H1 (cell line): ENCODE data around the gene METRN. TPM values are rescaled to one million over a fixed set of nuclear protein-coding genes. Genes with fewer than 3 reads are reported as not detected.

ENCODE experiments used
- CTCF ChIA-PET: fragments of 300-600 bp; sonication (Branson Sonifier 250); formaldehyde crosslinking; loops from one replicate; lab custom pipeline; 2021; ENCODE audit not compliant: partially characterized antibody; lab: Charles Lee
- POLR2A ChIA-PET: fragments of 300-600 bp; sonication (Branson Sonifier 250); formaldehyde crosslinking; loops from one replicate; lab custom pipeline; 2021; ENCODE audit warnings: inconsistent platforms; ENCODE audit not compliant: partially characterized antibody; lab: Charles Lee
- DNase-seq, 2 experiments: peaks; one replicate each; pipeline versions ENCODE4 v3.0.0 to v3.0.0-alpha.2; 2010 to 2022; ENCODE audit warnings: low spot score in 2 of 2, low read depth in 1 of 2, mixed read lengths in 1 of 2
- FAIRE-seq: peaks from 2 replicates; lab custom pipeline; 2011; peaks lifted over from hg19 to GRCh38; lab: Jason Lieb, UNC
- H2AFZ ChIP-seq: 2 replicates; pipeline ENCODE4 v1.8.1; 2012; ENCODE audit warnings: low read length, inconsistent platforms
- H2AK5ac ChIP-seq: 2 replicates; pipeline ENCODE4 v1.6.1; 2013; ENCODE audit warnings: low read depth, low read length
- H2BK120ac ChIP-seq: replicated peaks from 2 replicates; pipeline ENCODE3; 2013; ENCODE audit warnings: low read depth, low read length, inconsistent platforms
- H2BK12ac ChIP-seq: 2 replicates; pipeline ENCODE4 v1.6.1; 2013; ENCODE audit warnings: low read depth, low read length
- H2BK15ac ChIP-seq: 2 replicates; pipeline ENCODE4 v1.6.1; 2013; ENCODE audit warnings: low read length
- H2BK20ac ChIP-seq: 2 replicates; pipeline ENCODE4 v1.6.1; 2013; ENCODE audit warnings: low read length
- H2BK5ac ChIP-seq: 2 replicates; pipeline ENCODE4 v1.6.1; 2013; ENCODE audit warnings: low read depth, low read length
- H3K14ac ChIP-seq: 2 replicates; pipeline ENCODE4 v1.6.1; 2013; ENCODE audit warnings: inconsistent platforms; ENCODE audit not compliant: insufficient read length
- H3K18ac ChIP-seq: 2 replicates; pipeline ENCODE4 v1.6.1; 2013; ENCODE audit warnings: low read length; ENCODE audit errors: extremely low read depth
- H3K23ac ChIP-seq: 2 replicates; pipeline ENCODE4 v1.6.1; 2013; ENCODE audit warnings: inconsistent platforms; ENCODE audit not compliant: insufficient read length
- H3K23me2 ChIP-seq: 2 replicates; pipeline ENCODE4 v1.6.1; 2013; ENCODE audit warnings: low read depth, low read length
- H3K27ac ChIP-seq: 2 replicates; pipeline ENCODE4 v1.6.1; 2011; ENCODE audit warnings: low read depth, low read length, inconsistent platforms
- H3K27me3 ChIP-seq, 4 experiments: replicated peaks in 1 of 4; 1 replicate in 1 of 4; 2 replicates in 3 of 4; pipeline versions ENCODE4 v1.6.1 to v1.8.1; 2011 to 2013; ENCODE audit warnings: low read length in 3 of 4, mild to moderate bottlenecking in 3 of 4, inconsistent platforms in 2 of 4, mixed read lengths in 2 of 4, moderate library complexity in 1 of 4; ENCODE audit not compliant: control insufficient read depth in 3 of 4, insufficient read depth in 3 of 4; ENCODE audit errors: extremely low read depth in 1 of 4
- H3K36me3 ChIP-seq, 4 experiments: 2 replicates each; pipeline versions ENCODE4 v1.6.1 to v1.8.1; 2011 to 2013; ENCODE audit warnings: mild to moderate bottlenecking in 4 of 4, low read length in 3 of 4, moderate library complexity in 2 of 4, control low read depth in 1 of 4, inconsistent platforms in 1 of 4; ENCODE audit not compliant: insufficient read depth in 4 of 4, control insufficient read depth in 2 of 4
- H3K4ac ChIP-seq: replicated peaks from 2 replicates; pipeline ENCODE3; 2013; ENCODE audit warnings: low read length, low read depth, mixed read lengths, inconsistent platforms; ENCODE audit not compliant: insufficient read length
- H3K4me1 ChIP-seq, 4 experiments: replicated peaks in 1 of 4; 1 replicate in 1 of 4; 2 replicates in 3 of 4; pipeline versions ENCODE4 v1.6.1 to v1.8.1; 2011 to 2013; ENCODE audit warnings: low read length in 3 of 4, inconsistent platforms in 2 of 4, mixed read lengths in 1 of 4; ENCODE audit not compliant: insufficient read depth in 4 of 4, control insufficient read depth in 3 of 4
- H3K4me2 ChIP-seq, 2 experiments: 2 replicates each; pipeline versions ENCODE4 v1.6.1 to v1.8.1; 2011 to 2013; ENCODE audit warnings: low read depth in 2 of 2, low read length in 2 of 2, control low read depth in 1 of 2, inconsistent platforms in 1 of 2, mild to moderate bottlenecking in 1 of 2; ENCODE audit not compliant: insufficient read depth in 1 of 2
- H3K4me3 ChIP-seq, 4 experiments: fragments of 200-600, 300-600 bp in 1 of 4; sonication (generic), shearing (Covaris generic), sonication (Bioruptor Twin) in 1 of 4; 2 replicates each; pipeline versions ENCODE4 v1.5.1 to v1.8.1; 2011 to 2016; ENCODE audit warnings: low read length in 4 of 4, low read depth in 3 of 4, control low read depth in 2 of 4, inconsistent platforms in 2 of 4, mild to moderate bottlenecking in 2 of 4, mixed read lengths in 1 of 4, moderate library complexity in 1 of 4; ENCODE audit not compliant: insufficient read depth in 2 of 4; ENCODE audit errors: extremely low read depth in 1 of 4
- H3K56ac ChIP-seq: replicated peaks from 2 replicates; pipeline ENCODE3; 2013; ENCODE audit warnings: low read depth, mild to moderate bottlenecking, mixed read lengths, low read length, inconsistent platforms; ENCODE audit not compliant: insufficient read length
- H3K79me1 ChIP-seq: 2 replicates; pipeline ENCODE4 v1.6.1; 2013; ENCODE audit warnings: low read depth, low read length, control low read depth
- H3K79me2 ChIP-seq, 2 experiments: 2 replicates each; pipeline versions ENCODE4 v1.6.1 to v1.8.1; 2012 to 2013; ENCODE audit warnings: low read length in 2 of 2, mild to moderate bottlenecking in 2 of 2, inconsistent platforms in 1 of 2; ENCODE audit not compliant: insufficient read depth in 2 of 2, control insufficient read depth in 1 of 2
- H3K9ac ChIP-seq, 4 experiments: replicated peaks in 1 of 4; 1 replicate in 1 of 4; 2 replicates in 3 of 4; pipeline versions ENCODE4 v1.6.1 to v1.8.1; 2011 to 2013; ENCODE audit warnings: low read depth in 3 of 4, low read length in 3 of 4, control low read depth in 2 of 4, mild to moderate bottlenecking in 2 of 4, moderate library complexity in 2 of 4, inconsistent platforms in 1 of 4; ENCODE audit errors: extremely low read depth in 1 of 4
- H3K9me3 ChIP-seq, 2 experiments: 2 replicates each; pipeline versions ENCODE4 v1.6.1 to v1.8.1; 2012 to 2013; ENCODE audit warnings: mild to moderate bottlenecking in 2 of 2, moderate library complexity in 2 of 2, control low read depth in 1 of 2, inconsistent platforms in 1 of 2, low read depth in 1 of 2, low read length in 1 of 2, mixed read lengths in 1 of 2; ENCODE audit not compliant: insufficient read depth in 2 of 2
- H4K20me1 ChIP-seq, 2 experiments: replicated peaks in 1 of 2; 2 replicates each; pipeline versions ENCODE3 to v1.8.1; 2011 to 2013; ENCODE audit warnings: inconsistent platforms in 2 of 2, low read length in 2 of 2, mild to moderate bottlenecking in 1 of 2; ENCODE audit not compliant: insufficient read depth in 2 of 2, control insufficient read depth in 1 of 2
- H4K5ac ChIP-seq: 2 replicates; pipeline ENCODE4 v1.6.1; 2013; ENCODE audit warnings: low read length, low read depth, mixed read lengths, inconsistent platforms; ENCODE audit not compliant: insufficient read length
- H4K8ac ChIP-seq: 2 replicates; pipeline ENCODE4 v1.8.0; 2013; ENCODE audit warnings: mild to moderate bottlenecking, moderate library complexity, low read length, inconsistent platforms; ENCODE audit not compliant: insufficient read depth; ENCODE audit errors: extremely low read depth
- H4K91ac ChIP-seq: replicated peaks from 2 replicates; pipeline ENCODE3; 2013; ENCODE audit warnings: low read length, mixed read lengths, inconsistent platforms; ENCODE audit not compliant: insufficient read length
- GTF2F1 ChIP-seq: IDR thresholded peaks from 2 replicates; pipeline ENCODE4 v1.6.1; 2012; ENCODE audit warnings: low read depth, low read length, improper control_type of control experiment, borderline replicate concordance
- KDM1A ChIP-seq: fragments of 200-600, 300-600 bp; sonication (generic); IDR thresholded peaks from 2 replicates; pipeline ENCODE4 v1.7.1; 2016; ENCODE audit warnings: mild to moderate bottlenecking, low read length, borderline replicate concordance
- WGBS, 2 experiments: shearing (Covaris generic) in 1 of 2; methylation state at CpG; one replicate each; pipeline versions ENCODE4 v1.1.6 to v1.1.7; 2013 to 2015; ENCODE audit warnings: low lambda C conversion rate in 2 of 2, mixed read lengths in 2 of 2, inconsistent platforms in 1 of 2, low coverage in 1 of 2, missing lambda C conversion rate in 1 of 2; ENCODE audit not compliant: insufficient replicate concordance in 2 of 2, insufficient coverage in 1 of 2, insufficient read length in 1 of 2; ENCODE audit errors: extremely low coverage in 1 of 2, missing lambda C conversion rate in 1 of 2; 5-methylcytosine and 5-hydroxymethylcytosine counted together
- polyA plus RNA-seq, 7 experiments: library from polyadenylated mRNA; depleted of rRNA in 3 of 7; stranded (reverse) in 5 of 7; unstranded in 2 of 7; fragments of >200 nt in 5 of 7; fragments of 200-250 nt in 2 of 7; gene quantifications; 1 replicate in 5 of 7; 2 replicates in 1 of 7; 4 replicates in 1 of 7; pipeline versions ENCODE4 v1.2.1 to v1.2.3, GENCODE V29; 2011 to 2013; ENCODE audit warnings: missing spikeins in 2 of 7, mixed read lengths in 2 of 7
- total RNA-seq: library from RNA; stranded (reverse); fragmentation: NEBNext Ultra II Directional; extraction: Animal tissue kit (Norgen Biotek cat#: 25700); gene quantifications from 2 replicates; pipeline ENCODE4 v1.2.1, GENCODE V29; 2021

METRN gene
- total and polyA plus RNA-seq, 2 of the 8 experiments (the other 6 are each of a cell fraction or from before 2014, with no cell fraction given) = 18.7 to 25.8 TPM

GRCh38 chr16:763369-764183 is 48.7 kb downstream of the METRN start:
- DNase-seq = no peak
- no peak overlapping the region for H3K14ac ChIP-seq
- WGBS, 2 experiments = 84% methylated on average over 14 of the region's 21 CpGs; no CpG with 5 or more reads in 1 of the 2 experiments
- no peak overlapping the region for H3K9ac ChIP-seq
- H3K4ac ChIP-seq = no peak overlapping the region
- TF ChIP-seq GTF2F1 = no peak
- TF ChIP-seq KDM1A = peak; percentile 52; the same call in 1 of the 2 replicates
- no peak overlapping the region for H3K4me2 ChIP-seq
- no peaks in the 10 kb centered on the region for H3K79me1 ChIP-seq
- peaks cover 0 to 6% (median 2%) of the 10 kb centered on the region in 4 experiments; a peak in 4 of 7 replicates for H3K4me1 ChIP-seq
- H3K27me3 ChIP-seq = no peaks in the 10 kb centered on the region
- no peak overlapping the region for H3K27ac ChIP-seq
- H3K36me3 ChIP-seq = no peaks in the 10 kb centered on the region
- no peaks in the 10 kb centered on the region for H4K20me1 ChIP-seq
- no peak overlapping the region for H2BK120ac ChIP-seq
- H2BK20ac ChIP-seq = no peak overlapping the region
- no peak overlapping the region for H4K5ac ChIP-seq
- no peak overlapping the region; the same call in 1 of the 2 replicates for H3K18ac ChIP-seq
- H2BK5ac ChIP-seq = peak overlapping the region; percentile 68
- no peak overlapping the region for H2AFZ ChIP-seq
- ChIA-PET POLR2A (interaction anchor here (0.9 to 1.4 kb wide), 4 partner anchors 10 to 43 kb away, joined by 3 to 5 read pairs (median 4); partner anchors contain the start of gene ANTKMT), CTCF (interaction anchor here (0.5 to 5.0 kb wide), 7 partner anchors 14 to 184 kb away, joined by 3 to 38 read pairs (median 4); partner anchors contain the start of gene CIAO3)
- H3K4me3 ChIP-seq = no peak overlapping the region
- no peak overlapping the region for H3K56ac ChIP-seq
- no peaks in the 10 kb centered on the region for H3K79me2 ChIP-seq
- no peaks in the 10 kb centered on the region for H3K9me3 ChIP-seq
- H3K23me2 ChIP-seq = no peaks in the 10 kb centered on the region; the same call in 1 of the 2 replicates
- 0 out of 2 replicates have a peak overlapping the region, but pooled peaks have one; percentile 86 for H4K8ac ChIP-seq
- FAIRE-seq = no peak
- H2BK15ac ChIP-seq = peak overlapping the region; percentile 98
- H4K91ac ChIP-seq = no peak overlapping the region
- peak overlapping the region; percentile 10; the same call in 1 of the 2 replicates for H2AK5ac ChIP-seq
- H3K23ac ChIP-seq = no peak overlapping the region
- H2BK12ac ChIP-seq = peak overlapping the region; percentile 81; the same call in 1 of the 2 replicates
